WTC11 (cell line): ENCODE results near the gene C1QL1. TPM values are rescaled to one million over a fixed set of nuclear protein-coding genes. Genes with fewer than 3 reads are reported as not detected.

Source experiments
- ATAC-seq: fragments of 200-7000 bp; cut with Tn5 transposase; 2 replicates; pipeline ENCODE4 v1.10.0; 2021; ENCODE audit warnings: mild to moderate bottlenecking, moderate library complexity
- CTCF ChIA-PET: fragments of 300-600 bp; sonication (Branson Sonifier 250); formaldehyde crosslinking; loops from one replicate; lab custom pipeline; 2021; ENCODE audit warnings: antibody characterized with exemption; lab: Charles Lee
- POLR2A ChIA-PET: fragments of 350-600 bp; sonication (Branson Sonifier 250); formaldehyde crosslinking; loops from one replicate; lab custom pipeline; 2021; ENCODE audit warnings: antibody characterized with exemption; lab: Charles Lee
- DNase-seq: peaks from one replicate; pipeline ENCODE4 v3.0.0; 2021; ENCODE audit warnings: low spot score
- H3K27ac Mint-ChIP-seq: 2 replicates; pipeline ENCODE4 v1.8.0; 2021; ENCODE audit warnings: mixed read lengths
- H3K27me3 Mint-ChIP-seq: 2 replicates; pipeline ENCODE4 v1.8.0; 2021; ENCODE audit warnings: low read depth, mild to moderate bottlenecking, moderate library complexity, mixed read lengths
- H3K36me3 Mint-ChIP-seq: 2 replicates; pipeline ENCODE4 v1.8.0; 2021; ENCODE audit warnings: mixed read lengths
- H3K4me1 Mint-ChIP-seq: 2 replicates; pipeline ENCODE4 v1.8.0; 2022; ENCODE audit warnings: mixed read lengths
- H3K4me3 Mint-ChIP-seq: 2 replicates; pipeline ENCODE4 v1.8.0; 2021; ENCODE audit warnings: mild to moderate bottlenecking, moderate library complexity, mixed read lengths
- H3K9me3 Mint-ChIP-seq: 2 replicates; pipeline ENCODE4 v1.8.0; 2021; ENCODE audit warnings: mixed read lengths
- EMX1 ChIP-seq: fragments of 250-450 bp; sonication (Bioruptor Pico); IDR thresholded peaks from 2 replicates; pipeline ENCODE4 v1.8.0; 2021; ENCODE audit warnings: mild to moderate bottlenecking
- GRHL2 ChIP-seq: fragments of 250-450 bp; sonication (Bioruptor Pico); IDR thresholded peaks from 2 replicates; pipeline ENCODE4 v1.8.0; 2022; ENCODE audit warnings: mild to moderate bottlenecking, moderate library complexity; ENCODE audit not compliant: insufficient replicate concordance, severe bottlenecking
- GTF2I ChIP-seq: fragments of 250-450 bp; sonication (Bioruptor Pico); conservative IDR thresholded peaks from 2 replicates; pipeline ENCODE4 v1.4.0; 2021; ENCODE audit warnings: mild to moderate bottlenecking
- MYBL2 ChIP-seq: sonication (generic); formaldehyde crosslinking; IDR thresholded peaks from 2 replicates; pipeline ENCODE4 v1.8.1; 2023; ENCODE audit warnings: mild to moderate bottlenecking, moderate library complexity, missing genetic modification reagents
- RORB ChIP-seq: fragments of 250-450 bp; sonication (Bioruptor Pico); IDR thresholded peaks from 2 replicates; pipeline ENCODE4 v1.9.0; 2021; ENCODE audit warnings: mild to moderate bottlenecking
- ZNF138 ChIP-seq: sonication (generic); formaldehyde crosslinking; conservative IDR thresholded peaks from 2 replicates; pipeline ENCODE4 v1.8.1; 2022; ENCODE audit warnings: mild to moderate bottlenecking, moderate library complexity, missing genetic modification reagents
- ZNF232 ChIP-seq: sonication (generic); formaldehyde crosslinking; IDR thresholded peaks from 2 replicates; pipeline ENCODE4 v1.8.0; 2022; ENCODE audit warnings: mild to moderate bottlenecking, missing genetic modification reagents
- total RNA-seq: library from RNA; stranded (reverse); gene quantifications from 3 replicates; pipeline ENCODE4 v1.2.3, GENCODE V29; 2021
- TF ChIP-seq, protein P1 (sequence below): sonication (generic); formaldehyde crosslinking; IDR thresholded peaks from 2 replicates; pipeline ENCODE4 v1.8.1; 2022; ENCODE audit warnings: low read depth, mild to moderate bottlenecking, moderate library complexity, missing genetic modification reagents, borderline replicate concordance
- TF ChIP-seq, protein P2 (sequence below): sonication (generic); formaldehyde crosslinking; IDR thresholded peaks from 2 replicates; pipeline ENCODE4 v1.8.1; 2022; ENCODE audit warnings: mild to moderate bottlenecking, missing genetic modification reagents, moderate library complexity, borderline replicate concordance
- TF ChIP-seq, protein P3 (sequence below): sonication (generic); formaldehyde crosslinking; IDR thresholded peaks from 2 replicates; pipeline ENCODE4 v1.8.1; 2022; ENCODE audit warnings: low read depth, missing genetic modification reagents, borderline replicate concordance
- TF ChIP-seq, protein P4 (sequence below): fragments of 250-450 bp; sonication (Bioruptor Pico); IDR thresholded peaks from 2 replicates; pipeline ENCODE4 v1.8.0; 2021; ENCODE audit warnings: mild to moderate bottlenecking
- TF ChIP-seq, protein P5 (sequence below): sonication (generic); formaldehyde crosslinking; IDR thresholded peaks from 2 replicates; pipeline ENCODE4 v1.8.1; 2023; ENCODE audit warnings: mild to moderate bottlenecking, missing genetic modification reagents, borderline replicate concordance
- TF ChIP-seq, protein P6 (sequence below): sonication (generic); formaldehyde crosslinking; IDR thresholded peaks from 2 replicates; pipeline ENCODE4 v1.8.1; 2023; ENCODE audit warnings: mild to moderate bottlenecking, moderate library complexity, missing genetic modification reagents
- TF ChIP-seq, protein P7 (sequence below): sonication (generic); formaldehyde crosslinking; IDR thresholded peaks from 2 replicates; pipeline ENCODE4 v1.8.0; 2022; ENCODE audit warnings: mild to moderate bottlenecking, missing genetic modification reagents
- TF ChIP-seq, protein P8 (sequence below): sonication (generic); formaldehyde crosslinking; IDR thresholded peaks from 2 replicates; pipeline ENCODE4 v1.8.1; 2022; ENCODE audit warnings: missing genetic modification reagents, borderline replicate concordance

Gene C1QL1
- total RNA-seq, 1 experiment from 2014 or later: 13.4 TPM

DNA sequence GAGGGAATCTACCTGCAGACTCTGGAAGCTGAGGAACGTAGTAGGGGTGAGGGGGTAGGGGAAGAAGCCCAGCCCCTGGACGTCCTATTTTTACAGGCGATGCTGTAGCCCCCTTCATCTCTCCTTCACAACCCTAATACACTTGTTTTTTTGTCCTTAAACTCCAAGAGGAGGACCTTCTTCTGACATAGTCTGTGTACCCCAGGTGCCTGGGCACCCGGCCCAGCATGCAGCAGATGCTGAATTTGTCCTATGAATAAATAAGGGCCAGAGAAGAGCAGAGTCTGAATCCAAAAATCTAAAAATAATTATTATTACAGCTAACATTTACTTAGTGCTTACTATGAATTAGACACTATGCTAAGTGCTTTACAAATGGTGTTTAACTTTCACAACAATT is 25.6 kb downstream of the C1QL1 start (continued):
- TF ChIP-seq, protein P1, sequence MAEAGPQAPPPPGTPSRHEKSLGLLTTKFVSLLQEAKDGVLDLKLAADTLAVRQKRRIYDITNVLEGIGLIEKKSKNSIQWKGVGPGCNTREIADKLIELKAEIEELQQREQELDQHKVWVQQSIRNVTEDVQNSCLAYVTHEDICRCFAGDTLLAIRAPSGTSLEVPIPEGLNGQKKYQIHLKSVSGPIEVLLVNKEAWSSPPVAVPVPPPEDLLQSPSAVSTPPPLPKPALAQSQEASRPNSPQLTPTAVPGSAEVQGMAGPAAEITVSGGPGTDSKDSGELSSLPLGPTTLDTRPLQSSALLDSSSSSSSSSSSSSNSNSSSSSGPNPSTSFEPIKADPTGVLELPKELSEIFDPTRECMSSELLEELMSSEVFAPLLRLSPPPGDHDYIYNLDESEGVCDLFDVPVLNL (CRISPR knock-in tag): no peak
- TF ChIP-seq, protein P2, sequence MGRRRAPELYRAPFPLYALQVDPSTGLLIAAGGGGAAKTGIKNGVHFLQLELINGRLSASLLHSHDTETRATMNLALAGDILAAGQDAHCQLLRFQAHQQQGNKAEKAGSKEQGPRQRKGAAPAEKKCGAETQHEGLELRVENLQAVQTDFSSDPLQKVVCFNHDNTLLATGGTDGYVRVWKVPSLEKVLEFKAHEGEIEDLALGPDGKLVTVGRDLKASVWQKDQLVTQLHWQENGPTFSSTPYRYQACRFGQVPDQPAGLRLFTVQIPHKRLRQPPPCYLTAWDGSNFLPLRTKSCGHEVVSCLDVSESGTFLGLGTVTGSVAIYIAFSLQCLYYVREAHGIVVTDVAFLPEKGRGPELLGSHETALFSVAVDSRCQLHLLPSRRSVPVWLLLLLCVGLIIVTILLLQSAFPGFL: no peak
- no peak for TF ChIP-seq RORB
- TF ChIP-seq, protein P3, sequence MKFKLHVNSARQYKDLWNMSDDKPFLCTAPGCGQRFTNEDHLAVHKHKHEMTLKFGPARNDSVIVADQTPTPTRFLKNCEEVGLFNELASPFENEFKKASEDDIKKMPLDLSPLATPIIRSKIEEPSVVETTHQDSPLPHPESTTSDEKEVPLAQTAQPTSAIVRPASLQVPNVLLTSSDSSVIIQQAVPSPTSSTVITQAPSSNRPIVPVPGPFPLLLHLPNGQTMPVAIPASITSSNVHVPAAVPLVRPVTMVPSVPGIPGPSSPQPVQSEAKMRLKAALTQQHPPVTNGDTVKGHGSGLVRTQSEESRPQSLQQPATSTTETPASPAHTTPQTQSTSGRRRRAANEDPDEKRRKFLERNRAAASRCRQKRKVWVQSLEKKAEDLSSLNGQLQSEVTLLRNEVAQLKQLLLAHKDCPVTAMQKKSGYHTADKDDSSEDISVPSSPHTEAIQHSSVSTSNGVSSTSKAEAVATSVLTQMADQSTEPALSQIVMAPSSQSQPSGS: no peak

DNA sequence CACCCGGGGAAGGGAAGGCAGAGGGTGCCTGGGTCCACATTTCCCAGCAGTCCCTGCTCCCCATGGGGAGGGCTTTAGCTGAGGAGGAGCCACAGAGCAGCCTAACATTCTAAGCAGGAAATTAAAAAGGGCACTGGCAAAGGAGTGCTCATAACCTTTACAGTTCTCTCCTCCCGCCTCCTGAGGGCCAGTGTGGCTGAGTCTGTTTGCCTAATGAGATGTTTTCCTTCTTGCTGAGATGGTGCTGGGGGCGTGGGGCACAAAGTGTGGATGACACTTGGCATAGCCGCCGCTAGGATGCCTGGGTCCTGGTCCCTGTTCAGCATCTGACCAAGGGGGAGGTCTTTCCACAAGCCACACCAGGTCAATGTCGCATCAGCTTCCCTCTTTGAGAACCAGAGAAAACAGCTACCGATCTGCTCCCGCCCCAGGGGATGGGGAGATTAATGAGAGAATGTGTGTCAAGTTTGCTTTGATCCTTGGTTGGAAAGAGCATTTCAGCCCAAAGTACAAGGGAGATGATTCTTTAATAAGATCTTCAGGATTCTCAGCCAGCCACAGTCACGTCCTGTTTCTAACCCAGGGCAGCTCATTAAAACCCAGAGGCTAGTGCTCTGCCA is 26.3 kb downstream of the C1QL1 start:
- ATAC-seq (peak; percentile 39), DNase-seq (no peak)
- H3K4me1 Mint-ChIP-seq: peaks cover 21% of the 10 kb centered on the region
- no peaks in the 10 kb centered on the region for H3K27me3 Mint-ChIP-seq
- POLR2A ChIA-PET: no interaction called here
- peaks cover 43% of the 10 kb centered on the region for H3K36me3 Mint-ChIP-seq
- H3K4me3 Mint-ChIP-seq: no peak overlapping the region
- TF ChIP-seq, protein P4, sequence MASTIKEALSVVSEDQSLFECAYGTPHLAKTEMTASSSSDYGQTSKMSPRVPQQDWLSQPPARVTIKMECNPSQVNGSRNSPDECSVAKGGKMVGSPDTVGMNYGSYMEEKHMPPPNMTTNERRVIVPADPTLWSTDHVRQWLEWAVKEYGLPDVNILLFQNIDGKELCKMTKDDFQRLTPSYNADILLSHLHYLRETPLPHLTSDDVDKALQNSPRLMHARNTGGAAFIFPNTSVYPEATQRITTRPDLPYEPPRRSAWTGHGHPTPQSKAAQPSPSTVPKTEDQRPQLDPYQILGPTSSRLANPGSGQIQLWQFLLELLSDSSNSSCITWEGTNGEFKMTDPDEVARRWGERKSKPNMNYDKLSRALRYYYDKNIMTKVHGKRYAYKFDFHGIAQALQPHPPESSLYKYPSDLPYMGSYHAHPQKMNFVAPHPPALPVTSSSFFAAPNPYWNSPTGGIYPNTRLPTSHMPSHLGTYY (CRISPR knock-in tag): no peak
- TF ChIP-seq ZNF232: no peak
- TF ChIP-seq EMX1: no peak
- CTCF ChIA-PET: interaction anchor here (0.8 to 1.4 kb wide), 5 partner anchors 12 to 194 kb away, joined by 3 to 5 read pairs (median 3); partner anchors contain the start of gene ACBD4
- no peaks in the 10 kb centered on the region for H3K9me3 Mint-ChIP-seq
- H3K27ac Mint-ChIP-seq: peak overlapping the region; percentile 56

DNA sequence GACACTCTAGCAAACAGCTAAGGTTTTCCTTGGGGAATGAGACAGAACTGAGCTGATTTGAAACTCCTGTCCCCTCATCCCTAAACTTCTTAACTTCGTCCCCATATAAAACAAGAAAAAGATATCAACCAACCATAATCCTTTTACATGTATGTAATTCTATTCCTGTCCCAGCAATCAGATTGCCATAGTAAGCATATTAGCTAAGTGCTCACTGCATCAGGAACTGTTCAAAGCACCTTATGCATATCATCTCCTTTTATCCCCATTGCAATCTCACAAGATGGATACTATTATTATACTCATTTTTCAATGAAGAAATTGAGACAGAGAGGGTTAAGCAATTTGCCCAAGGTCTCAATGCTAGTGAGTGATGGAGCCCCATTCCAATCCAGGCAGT is 27.3 kb downstream of the C1QL1 start:
- Mint-ChIP-seq H3K27ac (peak overlapping the region; percentile 29), H3K4me1 (peaks cover 13% of the 10 kb centered on the region), H3K27me3 (no peaks in the 10 kb centered on the region), H3K36me3 (peaks cover 42% of the 10 kb centered on the region), H3K9me3 (no peaks in the 10 kb centered on the region), H3K4me3 (no peak overlapping the region)
- ChIA-PET POLR2A (interaction anchor here (0.7 kb wide), 1 partner anchor 39 kb away, joined by 3 read pairs; no protein-coding TSS in a partner anchor), CTCF (interaction anchor here (2.4 to 2.9 kb wide), 2 partner anchors 20 to 81 kb away, joined by 9 to 13 read pairs; no protein-coding TSS in a partner anchor)
- DNase-seq: no peak
- no peak for ATAC-seq
- TF ChIP-seq, protein P5, sequence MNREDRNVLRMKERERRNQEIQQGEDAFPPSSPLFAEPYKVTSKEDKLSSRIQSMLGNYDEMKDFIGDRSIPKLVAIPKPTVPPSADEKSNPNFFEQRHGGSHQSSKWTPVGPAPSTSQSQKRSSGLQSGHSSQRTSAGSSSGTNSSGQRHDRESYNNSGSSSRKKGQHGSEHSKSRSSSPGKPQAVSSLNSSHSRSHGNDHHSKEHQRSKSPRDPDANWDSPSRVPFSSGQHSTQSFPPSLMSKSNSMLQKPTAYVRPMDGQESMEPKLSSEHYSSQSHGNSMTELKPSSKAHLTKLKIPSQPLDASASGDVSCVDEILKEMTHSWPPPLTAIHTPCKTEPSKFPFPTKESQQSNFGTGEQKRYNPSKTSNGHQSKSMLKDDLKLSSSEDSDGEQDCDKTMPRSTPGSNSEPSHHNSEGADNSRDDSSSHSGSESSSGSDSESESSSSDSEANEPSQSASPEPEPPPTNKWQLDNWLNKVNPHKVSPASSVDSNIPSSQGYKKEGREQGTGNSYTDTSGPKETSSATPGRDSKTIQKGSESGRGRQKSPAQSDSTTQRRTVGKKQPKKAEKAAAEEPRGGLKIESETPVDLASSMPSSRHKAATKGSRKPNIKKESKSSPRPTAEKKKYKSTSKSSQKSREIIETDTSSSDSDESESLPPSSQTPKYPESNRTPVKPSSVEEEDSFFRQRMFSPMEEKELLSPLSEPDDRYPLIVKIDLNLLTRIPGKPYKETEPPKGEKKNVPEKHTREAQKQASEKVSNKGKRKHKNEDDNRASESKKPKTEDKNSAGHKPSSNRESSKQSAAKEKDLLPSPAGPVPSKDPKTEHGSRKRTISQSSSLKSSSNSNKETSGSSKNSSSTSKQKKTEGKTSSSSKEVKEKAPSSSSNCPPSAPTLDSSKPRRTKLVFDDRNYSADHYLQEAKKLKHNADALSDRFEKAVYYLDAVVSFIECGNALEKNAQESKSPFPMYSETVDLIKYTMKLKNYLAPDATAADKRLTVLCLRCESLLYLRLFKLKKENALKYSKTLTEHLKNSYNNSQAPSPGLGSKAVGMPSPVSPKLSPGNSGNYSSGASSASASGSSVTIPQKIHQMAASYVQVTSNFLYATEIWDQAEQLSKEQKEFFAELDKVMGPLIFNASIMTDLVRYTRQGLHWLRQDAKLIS (CRISPR knock-in tag): no peak
- TF ChIP-seq, protein P6, sequence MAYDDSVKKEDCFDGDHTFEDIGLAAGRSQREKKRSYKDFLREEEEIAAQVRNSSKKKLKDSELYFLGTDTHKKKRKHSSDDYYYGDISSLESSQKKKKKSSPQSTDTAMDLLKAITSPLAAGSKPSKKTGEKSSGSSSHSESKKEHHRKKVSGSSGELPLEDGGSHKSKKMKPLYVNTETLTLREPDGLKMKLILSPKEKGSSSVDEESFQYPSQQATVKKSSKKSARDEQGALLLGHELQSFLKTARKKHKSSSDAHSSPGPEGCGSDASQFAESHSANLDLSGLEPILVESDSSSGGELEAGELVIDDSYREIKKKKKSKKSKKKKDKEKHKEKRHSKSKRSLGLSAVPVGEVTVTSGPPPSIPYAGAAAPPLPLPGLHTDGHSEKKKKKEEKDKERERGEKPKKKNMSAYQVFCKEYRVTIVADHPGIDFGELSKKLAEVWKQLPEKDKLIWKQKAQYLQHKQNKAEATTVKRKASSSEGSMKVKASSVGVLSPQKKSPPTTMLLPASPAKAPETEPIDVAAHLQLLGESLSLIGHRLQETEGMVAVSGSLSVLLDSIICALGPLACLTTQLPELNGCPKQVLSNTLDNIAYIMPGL (CRISPR knock-in tag): no peak
- TF ChIP-seq, protein P7, sequence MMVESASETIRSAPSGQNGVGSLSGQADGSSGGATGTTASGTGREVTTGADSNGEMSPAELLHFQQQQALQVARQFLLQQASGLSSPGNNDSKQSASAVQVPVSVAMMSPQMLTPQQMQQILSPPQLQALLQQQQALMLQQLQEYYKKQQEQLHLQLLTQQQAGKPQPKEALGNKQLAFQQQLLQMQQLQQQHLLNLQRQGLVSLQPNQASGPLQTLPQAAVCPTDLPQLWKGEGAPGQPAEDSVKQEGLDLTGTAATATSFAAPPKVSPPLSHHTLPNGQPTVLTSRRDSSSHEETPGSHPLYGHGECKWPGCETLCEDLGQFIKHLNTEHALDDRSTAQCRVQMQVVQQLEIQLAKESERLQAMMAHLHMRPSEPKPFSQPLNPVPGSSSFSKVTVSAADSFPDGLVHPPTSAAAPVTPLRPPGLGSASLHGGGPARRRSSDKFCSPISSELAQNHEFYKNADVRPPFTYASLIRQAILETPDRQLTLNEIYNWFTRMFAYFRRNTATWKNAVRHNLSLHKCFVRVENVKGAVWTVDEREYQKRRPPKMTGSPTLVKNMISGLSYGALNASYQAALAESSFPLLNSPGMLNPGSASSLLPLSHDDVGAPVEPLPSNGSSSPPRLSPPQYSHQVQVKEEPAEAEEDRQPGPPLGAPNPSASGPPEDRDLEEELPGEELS: no peak
- TF ChIP-seq ZNF138 (CRISPR knock-in tag): no peak
- no peak for TF ChIP-seq GRHL2
- TF ChIP-seq MYBL2 (CRISPR knock-in tag): no peak
- TF ChIP-seq, protein P8, sequence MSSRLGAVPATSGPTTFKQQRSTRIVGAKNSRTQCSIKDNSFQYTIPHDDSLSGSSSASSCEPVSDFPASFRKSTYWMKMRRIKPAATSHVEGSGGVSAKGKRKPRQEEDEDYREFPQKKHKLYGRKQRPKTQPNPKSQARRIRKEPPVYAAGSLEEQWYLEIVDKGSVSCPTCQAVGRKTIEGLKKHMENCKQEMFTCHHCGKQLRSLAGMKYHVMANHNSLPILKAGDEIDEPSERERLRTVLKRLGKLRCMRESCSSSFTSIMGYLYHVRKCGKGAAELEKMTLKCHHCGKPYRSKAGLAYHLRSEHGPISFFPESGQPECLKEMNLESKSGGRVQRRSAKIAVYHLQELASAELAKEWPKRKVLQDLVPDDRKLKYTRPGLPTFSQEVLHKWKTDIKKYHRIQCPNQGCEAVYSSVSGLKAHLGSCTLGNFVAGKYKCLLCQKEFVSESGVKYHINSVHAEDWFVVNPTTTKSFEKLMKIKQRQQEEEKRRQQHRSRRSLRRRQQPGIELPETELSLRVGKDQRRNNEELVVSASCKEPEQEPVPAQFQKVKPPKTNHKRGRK (CRISPR knock-in tag): no peak
- TF ChIP-seq, protein P4 (CRISPR knock-in tag): no peak
- no peak for TF ChIP-seq GTF2I (CRISPR knock-in tag)
